H1 (cell line): ENCODE measurements around the gene MRFAP1. TPM values are rescaled to one million over a fixed set of nuclear protein-coding genes. Genes with fewer than 3 reads are reported as not detected.
A peak's percentile ranks its signal among the peaks of the same experiment; 100 is the strongest.

ENCODE experiments used
- CTCF ChIA-PET: fragments of 300-600 bp; sonication (Branson Sonifier 250); formaldehyde crosslinking; loops from one replicate; lab custom pipeline; 2021; ENCODE audit not compliant: partially characterized antibody; lab: Charles Lee
- POLR2A ChIA-PET: fragments of 300-600 bp; sonication (Branson Sonifier 250); formaldehyde crosslinking; loops from one replicate; lab custom pipeline; 2021; ENCODE audit warnings: inconsistent platforms; ENCODE audit not compliant: partially characterized antibody; lab: Charles Lee
- DNase-seq, 2 experiments: peaks; one replicate each; pipeline versions ENCODE4 v3.0.0 to v3.0.0-alpha.2; 2010 to 2022; ENCODE audit warnings: low spot score in 2 of 2, low read depth in 1 of 2, mixed read lengths in 1 of 2
- FAIRE-seq: peaks from 2 replicates; lab custom pipeline; 2011; peaks lifted over from hg19 to GRCh38; lab: Jason Lieb, UNC
- H2AFZ ChIP-seq: 2 replicates; pipeline ENCODE4 v1.8.1; 2012; ENCODE audit warnings: low read length, inconsistent platforms
- H2AK5ac ChIP-seq: 2 replicates; pipeline ENCODE4 v1.6.1; 2013; ENCODE audit warnings: low read depth, low read length
- H2BK120ac ChIP-seq: replicated peaks from 2 replicates; pipeline ENCODE3; 2013; ENCODE audit warnings: low read depth, low read length, inconsistent platforms
- H2BK12ac ChIP-seq: 2 replicates; pipeline ENCODE4 v1.6.1; 2013; ENCODE audit warnings: low read depth, low read length
- H2BK15ac ChIP-seq: 2 replicates; pipeline ENCODE4 v1.6.1; 2013; ENCODE audit warnings: low read length
- H2BK20ac ChIP-seq: 2 replicates; pipeline ENCODE4 v1.6.1; 2013; ENCODE audit warnings: low read length
- H2BK5ac ChIP-seq: 2 replicates; pipeline ENCODE4 v1.6.1; 2013; ENCODE audit warnings: low read depth, low read length
- H3K14ac ChIP-seq: 2 replicates; pipeline ENCODE4 v1.6.1; 2013; ENCODE audit warnings: inconsistent platforms; ENCODE audit not compliant: insufficient read length
- H3K18ac ChIP-seq: 2 replicates; pipeline ENCODE4 v1.6.1; 2013; ENCODE audit warnings: low read length; ENCODE audit errors: extremely low read depth
- H3K23ac ChIP-seq: 2 replicates; pipeline ENCODE4 v1.6.1; 2013; ENCODE audit warnings: inconsistent platforms; ENCODE audit not compliant: insufficient read length
- H3K23me2 ChIP-seq: 2 replicates; pipeline ENCODE4 v1.6.1; 2013; ENCODE audit warnings: low read depth, low read length
- H3K27ac ChIP-seq: 2 replicates; pipeline ENCODE4 v1.6.1; 2011; ENCODE audit warnings: low read depth, low read length, inconsistent platforms
- H3K27me3 ChIP-seq, 4 experiments: replicated peaks in 1 of 4; 1 replicate in 1 of 4; 2 replicates in 3 of 4; pipeline versions ENCODE4 v1.6.1 to v1.8.1; 2011 to 2013; ENCODE audit warnings: low read length in 3 of 4, mild to moderate bottlenecking in 3 of 4, inconsistent platforms in 2 of 4, mixed read lengths in 2 of 4, moderate library complexity in 1 of 4; ENCODE audit not compliant: control insufficient read depth in 3 of 4, insufficient read depth in 3 of 4; ENCODE audit errors: extremely low read depth in 1 of 4
- H3K36me3 ChIP-seq, 4 experiments: 2 replicates each; pipeline versions ENCODE4 v1.6.1 to v1.8.1; 2011 to 2013; ENCODE audit warnings: mild to moderate bottlenecking in 4 of 4, low read length in 3 of 4, moderate library complexity in 2 of 4, control low read depth in 1 of 4, inconsistent platforms in 1 of 4; ENCODE audit not compliant: insufficient read depth in 4 of 4, control insufficient read depth in 2 of 4
- H3K4ac ChIP-seq: replicated peaks from 2 replicates; pipeline ENCODE3; 2013; ENCODE audit warnings: low read length, low read depth, mixed read lengths, inconsistent platforms; ENCODE audit not compliant: insufficient read length
- H3K4me1 ChIP-seq, 4 experiments: replicated peaks in 1 of 4; 1 replicate in 1 of 4; 2 replicates in 3 of 4; pipeline versions ENCODE4 v1.6.1 to v1.8.1; 2011 to 2013; ENCODE audit warnings: low read length in 3 of 4, inconsistent platforms in 2 of 4, mixed read lengths in 1 of 4; ENCODE audit not compliant: insufficient read depth in 4 of 4, control insufficient read depth in 3 of 4
- H3K4me2 ChIP-seq, 2 experiments: 2 replicates each; pipeline versions ENCODE4 v1.6.1 to v1.8.1; 2011 to 2013; ENCODE audit warnings: low read depth in 2 of 2, low read length in 2 of 2, control low read depth in 1 of 2, inconsistent platforms in 1 of 2, mild to moderate bottlenecking in 1 of 2; ENCODE audit not compliant: insufficient read depth in 1 of 2
- H3K4me3 ChIP-seq, 4 experiments: fragments of 200-600, 300-600 bp in 1 of 4; sonication (generic), shearing (Covaris generic), sonication (Bioruptor Twin) in 1 of 4; 2 replicates each; pipeline versions ENCODE4 v1.5.1 to v1.8.1; 2011 to 2016; ENCODE audit warnings: low read length in 4 of 4, low read depth in 3 of 4, control low read depth in 2 of 4, inconsistent platforms in 2 of 4, mild to moderate bottlenecking in 2 of 4, mixed read lengths in 1 of 4, moderate library complexity in 1 of 4; ENCODE audit not compliant: insufficient read depth in 2 of 4; ENCODE audit errors: extremely low read depth in 1 of 4
- H3K56ac ChIP-seq: replicated peaks from 2 replicates; pipeline ENCODE3; 2013; ENCODE audit warnings: low read depth, mild to moderate bottlenecking, mixed read lengths, low read length, inconsistent platforms; ENCODE audit not compliant: insufficient read length
- H3K79me1 ChIP-seq: 2 replicates; pipeline ENCODE4 v1.6.1; 2013; ENCODE audit warnings: low read depth, low read length, control low read depth
- H3K79me2 ChIP-seq, 2 experiments: 2 replicates each; pipeline versions ENCODE4 v1.6.1 to v1.8.1; 2012 to 2013; ENCODE audit warnings: low read length in 2 of 2, mild to moderate bottlenecking in 2 of 2, inconsistent platforms in 1 of 2; ENCODE audit not compliant: insufficient read depth in 2 of 2, control insufficient read depth in 1 of 2
- H3K9ac ChIP-seq, 4 experiments: replicated peaks in 1 of 4; 1 replicate in 1 of 4; 2 replicates in 3 of 4; pipeline versions ENCODE4 v1.6.1 to v1.8.1; 2011 to 2013; ENCODE audit warnings: low read depth in 3 of 4, low read length in 3 of 4, control low read depth in 2 of 4, mild to moderate bottlenecking in 2 of 4, moderate library complexity in 2 of 4, inconsistent platforms in 1 of 4; ENCODE audit errors: extremely low read depth in 1 of 4
- H3K9me3 ChIP-seq, 2 experiments: 2 replicates each; pipeline versions ENCODE4 v1.6.1 to v1.8.1; 2012 to 2013; ENCODE audit warnings: mild to moderate bottlenecking in 2 of 2, moderate library complexity in 2 of 2, control low read depth in 1 of 2, inconsistent platforms in 1 of 2, low read depth in 1 of 2, low read length in 1 of 2, mixed read lengths in 1 of 2; ENCODE audit not compliant: insufficient read depth in 2 of 2
- H4K20me1 ChIP-seq, 2 experiments: replicated peaks in 1 of 2; 2 replicates each; pipeline versions ENCODE3 to v1.8.1; 2011 to 2013; ENCODE audit warnings: inconsistent platforms in 2 of 2, low read length in 2 of 2, mild to moderate bottlenecking in 1 of 2; ENCODE audit not compliant: insufficient read depth in 2 of 2, control insufficient read depth in 1 of 2
- H4K5ac ChIP-seq: 2 replicates; pipeline ENCODE4 v1.6.1; 2013; ENCODE audit warnings: low read length, low read depth, mixed read lengths, inconsistent platforms; ENCODE audit not compliant: insufficient read length
- H4K8ac ChIP-seq: 2 replicates; pipeline ENCODE4 v1.8.0; 2013; ENCODE audit warnings: mild to moderate bottlenecking, moderate library complexity, low read length, inconsistent platforms; ENCODE audit not compliant: insufficient read depth; ENCODE audit errors: extremely low read depth
- H4K91ac ChIP-seq: replicated peaks from 2 replicates; pipeline ENCODE3; 2013; ENCODE audit warnings: low read length, mixed read lengths, inconsistent platforms; ENCODE audit not compliant: insufficient read length
- SIRT6 ChIP-seq: IDR thresholded peaks from one replicate; pipeline ENCODE4 v1.7.1; 2012; ENCODE audit warnings: low read length, inconsistent platforms
- TEAD4 ChIP-seq: IDR thresholded peaks from 2 replicates; pipeline ENCODE4 v1.6.1; 2012; ENCODE audit warnings: low read depth, low read length, inconsistent platforms, mixed read lengths
- WGBS, 2 experiments: shearing (Covaris generic) in 1 of 2; methylation state at CpG; one replicate each; pipeline versions ENCODE4 v1.1.6 to v1.1.7; 2013 to 2015; ENCODE audit warnings: low lambda C conversion rate in 2 of 2, mixed read lengths in 2 of 2, inconsistent platforms in 1 of 2, low coverage in 1 of 2, missing lambda C conversion rate in 1 of 2; ENCODE audit not compliant: insufficient replicate concordance in 2 of 2, insufficient coverage in 1 of 2, insufficient read length in 1 of 2; ENCODE audit errors: extremely low coverage in 1 of 2, missing lambda C conversion rate in 1 of 2; 5-methylcytosine and 5-hydroxymethylcytosine counted together
- polyA plus RNA-seq, 7 experiments: library from polyadenylated mRNA; depleted of rRNA in 3 of 7; stranded (reverse) in 5 of 7; unstranded in 2 of 7; fragments of >200 nt in 5 of 7; fragments of 200-250 nt in 2 of 7; gene quantifications; 1 replicate in 5 of 7; 2 replicates in 1 of 7; 4 replicates in 1 of 7; pipeline versions ENCODE4 v1.2.1 to v1.2.3, GENCODE V29; 2011 to 2013; ENCODE audit warnings: missing spikeins in 2 of 7, mixed read lengths in 2 of 7
- total RNA-seq: library from RNA; stranded (reverse); fragmentation: NEBNext Ultra II Directional; extraction: Animal tissue kit (Norgen Biotek cat#: 25700); gene quantifications from 2 replicates; pipeline ENCODE4 v1.2.1, GENCODE V29; 2021

MRFAP1 gene
- total and polyA plus RNA-seq, 2 of the 8 experiments (the other 6 are each of a cell fraction or from before 2014, with no cell fraction given), result 108 to 307 TPM

DNA sequence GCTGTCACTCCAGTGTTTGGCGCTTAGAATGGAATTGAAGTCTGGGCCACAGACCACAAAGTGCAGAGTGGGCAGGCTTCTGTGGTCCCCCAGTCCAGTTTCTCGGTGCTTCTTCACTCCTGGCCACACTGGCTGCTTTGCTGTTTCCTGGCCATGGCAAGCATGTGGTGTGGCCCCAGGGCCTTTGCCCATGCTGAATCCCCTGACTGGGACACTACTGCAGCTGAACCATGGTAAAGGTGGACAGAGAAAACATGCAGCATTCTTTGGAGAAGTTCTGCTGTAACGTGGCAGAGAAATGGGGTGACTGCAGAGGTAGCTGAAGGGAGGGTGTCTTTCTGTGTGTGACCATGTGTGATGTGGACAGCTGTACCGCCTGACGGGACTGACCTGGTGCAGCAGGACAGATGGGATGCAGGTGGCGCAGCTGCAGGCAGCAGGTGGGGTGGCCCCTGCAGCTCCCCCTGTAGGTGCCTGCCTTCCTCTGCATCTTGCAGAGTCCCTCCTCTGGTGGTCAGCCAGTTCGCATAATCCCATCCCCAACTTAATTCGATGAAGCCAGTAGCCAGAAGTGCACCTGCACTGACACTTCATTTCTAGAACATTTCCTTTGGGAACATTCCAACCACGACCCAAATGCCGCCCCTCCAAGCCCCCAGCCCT is 40.0 kb downstream of the MRFAP1 start:
- Histone ChIP-seq H4K5ac (no peak overlapping the region), H3K79me1 (peaks cover 12% of the 10 kb centered on the region), H3K36me3 (peaks cover 7 to 13% (median 9%) of the 10 kb centered on the region in 4 experiments; a peak in 6 of 8 replicates), H4K91ac (no peak overlapping the region), H2AFZ (no peak overlapping the region), H2BK15ac (no peak overlapping the region), H2BK20ac (no peak overlapping the region), H3K23ac (no peak overlapping the region), H3K27me3 (no peaks in the 10 kb centered on the region), H2BK120ac (no peak overlapping the region), H3K27ac (no peak overlapping the region), H3K4me2 (no peak overlapping the region), H3K4ac (no peak overlapping the region), H3K56ac (no peak overlapping the region), H2AK5ac (no peak overlapping the region), H4K20me1 (peaks cover 17 to 24% of the 10 kb centered on the region in 2 experiments), H3K9ac (no peak overlapping the region), H3K14ac (no peak overlapping the region), H3K79me2 (peaks cover 0 to 21% of the 10 kb centered on the region in 2 experiments; a peak in 2 of 4 replicates), H3K18ac (no peak overlapping the region), H3K4me3 (no peak overlapping the region), H2BK5ac (no peak overlapping the region), H4K8ac (no peak overlapping the region), H2BK12ac (no peak overlapping the region), H3K23me2 (no peaks in the 10 kb centered on the region), H3K4me1 (peaks cover 0 to 5% (median 1%) of the 10 kb centered on the region in 4 experiments; a peak in 3 of 7 replicates), H3K9me3 (no peaks in the 10 kb centered on the region)
- CTCF ChIA-PET, result interaction anchor here (0.5 to 3.7 kb wide), 29 partner anchors 9 to 947 kb away, joined by 3 to 37 read pairs (median 4); partner anchors contain the start of gene S100P
- 80% methylated on average over 10 of the region's 10 CpGs; no CpG with 5 or more reads in 1 of the 2 experiments for WGBS, 2 experiments
- FAIRE-seq (no peak), DNase-seq (peak in 1 of 2 experiments; percentile 70)
- POLR2A ChIA-PET, result interaction anchor here (0.9 to 1.7 kb wide), 5 partner anchors 9 to 40 kb away, joined by 3 to 7 read pairs (median 3); partner anchors contain the start of gene MRFAP1
- no peak for TF ChIP-seq SIRT6
- TF ChIP-seq TEAD4, result no peak
